ENCODE data around the gene GRIN2D.

GRIN2D gene

DNA sequence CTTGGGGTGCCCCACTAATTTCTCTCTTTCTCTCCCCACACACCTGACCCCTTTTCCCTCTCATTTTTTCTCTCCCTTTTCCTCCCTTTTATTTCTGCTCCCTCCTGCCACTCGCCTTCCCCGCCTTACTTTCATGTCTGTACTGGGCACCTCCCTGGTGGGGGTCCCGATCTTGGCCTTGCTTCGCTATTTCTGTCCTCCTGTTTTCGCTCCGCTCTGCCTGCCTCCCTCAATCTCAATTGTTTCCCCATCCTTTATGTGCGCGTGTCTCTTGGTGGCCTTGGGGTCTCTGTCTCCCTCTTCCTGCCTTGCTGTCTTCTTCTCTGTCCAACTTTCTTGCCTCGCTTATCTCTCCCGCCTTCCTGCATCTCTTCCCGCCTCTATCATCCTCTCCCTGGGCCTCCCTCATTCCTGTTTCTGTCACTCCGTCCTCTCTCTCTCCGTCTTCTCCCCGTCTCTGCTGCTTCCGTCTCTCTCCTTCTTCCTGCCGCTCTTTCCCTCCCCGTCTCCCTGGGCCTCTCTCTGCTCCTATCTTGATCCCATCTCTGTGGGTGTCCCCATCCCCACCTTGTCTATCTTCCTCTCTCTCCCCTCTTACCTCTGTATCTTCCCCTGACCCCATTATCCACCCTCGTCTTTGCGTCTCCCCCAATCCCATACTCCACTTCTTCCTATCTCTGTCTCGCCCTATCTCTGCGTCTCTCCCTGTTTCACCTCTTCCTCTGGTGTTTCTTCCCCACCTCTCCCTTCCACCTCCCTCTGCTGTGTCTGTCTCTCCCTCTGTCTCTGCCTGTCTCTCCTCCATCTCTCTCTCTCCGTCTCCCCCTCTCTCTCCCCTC is 4.0 kb downstream of the GRIN2D start:
- no peak for DNase-seq (ENCODE audit: low spot score)

DNA sequence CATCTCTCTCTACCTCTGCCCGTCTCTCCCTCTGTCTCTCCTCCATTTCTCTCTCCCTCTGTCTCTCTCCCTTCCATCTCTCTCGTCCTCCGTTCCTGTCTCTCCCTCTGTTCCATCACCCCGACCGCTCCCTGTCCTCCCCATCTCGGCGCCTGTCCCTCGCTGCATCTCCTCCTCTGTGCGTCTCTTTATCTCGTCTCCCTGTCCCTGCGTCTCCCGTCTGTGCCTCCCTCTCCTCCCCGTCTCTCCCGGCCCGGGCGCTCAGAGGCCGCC is 4.6 kb downstream of the GRIN2D start:
- DNase-seq (ENCODE audit: low spot score), result no peak

DNA sequence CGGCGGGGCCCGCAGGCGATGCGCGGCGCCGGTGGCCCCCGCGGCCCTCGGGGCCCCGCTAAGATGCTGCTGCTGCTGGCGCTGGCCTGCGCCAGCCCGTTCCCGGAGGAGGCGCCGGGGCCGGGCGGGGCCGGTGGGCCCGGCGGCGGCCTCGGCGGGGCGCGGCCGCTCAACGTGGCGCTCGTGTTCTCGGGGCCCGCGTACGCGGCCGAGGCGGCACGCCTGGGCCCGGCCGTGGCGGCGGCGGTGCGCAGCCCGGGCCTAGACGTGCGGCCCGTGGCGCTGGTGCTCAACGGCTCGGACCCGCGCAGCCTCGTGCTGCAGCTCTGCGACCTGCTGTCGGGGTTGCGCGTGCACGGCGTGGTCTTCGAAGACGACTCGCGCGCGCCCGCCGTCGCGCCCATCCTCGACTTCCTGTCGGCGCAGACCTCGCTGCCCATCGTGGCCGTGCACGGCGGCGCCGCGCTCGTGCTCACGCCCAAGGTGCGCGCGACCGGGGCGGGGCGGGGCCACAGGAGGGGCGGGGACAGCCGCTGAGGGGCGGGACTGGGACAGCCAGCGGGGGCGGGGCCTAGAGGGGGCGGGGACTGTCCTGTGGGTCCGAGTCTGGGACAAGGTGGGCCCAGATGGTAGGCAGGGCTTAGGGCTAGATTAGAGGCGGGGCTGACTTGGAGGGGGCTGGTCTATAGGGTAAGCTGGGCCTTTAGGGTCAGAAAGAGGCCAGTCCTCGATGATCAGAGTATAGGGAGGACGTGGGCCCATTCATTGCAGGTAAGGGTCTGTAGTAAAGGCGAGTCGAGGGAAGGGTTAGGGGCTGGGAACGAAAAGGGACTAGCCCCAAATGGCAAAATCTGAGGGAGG is 5.1 kb downstream of the GRIN2D start:
- no peak for DNase-seq (ENCODE audit: low spot score)

DNA sequence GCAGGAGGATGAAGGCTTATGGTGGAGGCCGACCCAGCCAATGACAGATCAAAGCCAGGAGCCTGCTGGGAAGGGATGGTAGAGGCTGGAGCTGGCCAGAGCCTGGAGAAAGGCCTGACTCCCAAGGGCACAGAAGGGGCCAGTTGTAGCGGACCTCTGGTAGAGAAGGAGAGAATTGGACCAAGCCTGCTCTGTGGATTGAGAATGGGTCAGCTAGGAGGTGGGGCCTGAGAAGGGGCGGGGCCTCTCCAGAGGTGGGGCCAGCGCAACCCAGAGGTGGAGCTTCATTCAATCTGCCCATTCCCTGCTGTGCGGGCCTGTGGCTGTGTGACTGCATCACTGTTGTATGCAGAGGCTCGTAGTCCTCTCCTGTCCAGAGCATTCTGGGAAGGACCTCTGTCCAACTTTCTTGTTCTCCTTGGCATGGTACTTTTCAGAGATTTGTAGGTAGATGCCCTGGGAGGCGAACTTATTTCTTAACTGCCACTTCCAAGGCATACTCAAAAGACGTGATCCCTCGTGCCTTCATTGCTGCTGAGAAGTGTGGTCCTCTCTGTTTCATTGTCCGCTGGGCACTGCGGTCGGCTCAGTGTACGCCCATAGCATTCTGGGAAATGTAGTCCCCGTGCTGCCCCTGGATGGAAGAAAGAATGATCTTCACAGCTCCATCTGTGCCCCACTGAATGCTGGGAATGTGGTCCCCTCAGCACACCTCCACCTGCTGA is 6.7 kb downstream of the GRIN2D start:
- DNase-seq (ENCODE audit: low spot score), result no peak

DNA sequence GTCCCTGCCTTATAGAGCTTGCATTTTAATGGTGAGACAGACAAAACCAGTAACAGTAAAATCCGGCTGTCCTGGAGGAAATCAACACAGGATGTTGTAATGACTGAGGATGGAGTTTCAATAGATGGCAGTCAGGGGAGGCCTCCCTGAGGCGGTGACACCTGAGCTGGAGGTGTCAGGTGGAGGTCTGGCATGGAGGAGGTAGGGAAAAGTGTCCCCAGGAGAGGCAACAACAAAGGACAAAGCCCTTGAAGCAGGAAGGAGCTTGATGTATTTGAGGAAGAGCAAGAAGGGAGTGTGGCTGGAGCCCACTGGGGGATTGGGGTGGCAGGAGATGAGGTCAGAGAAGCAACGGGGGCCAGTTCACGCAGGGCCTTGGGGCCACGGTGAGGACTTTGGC is 7.8 kb downstream of the GRIN2D start:
- no peak for DNase-seq (ENCODE audit: low spot score)

DNA sequence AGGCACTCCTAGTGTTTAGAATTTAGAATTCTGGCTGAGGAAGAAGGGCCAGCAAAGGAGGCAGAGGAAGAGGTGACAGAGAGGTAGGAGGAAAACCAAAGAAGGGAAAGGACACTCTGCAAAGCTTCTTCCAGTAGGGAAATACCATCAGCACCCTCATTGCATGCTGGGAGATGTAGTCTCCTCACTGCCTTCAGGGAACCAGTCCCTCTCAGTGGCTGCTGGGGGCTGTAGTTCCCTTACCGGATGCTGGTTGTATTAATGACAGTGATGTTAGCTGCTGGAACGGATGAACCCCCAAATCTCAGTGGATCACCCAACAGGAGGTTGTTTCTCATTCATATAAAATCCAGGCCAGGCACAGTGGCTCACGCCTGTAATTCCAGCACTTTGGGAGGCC is 10.1 kb downstream of the GRIN2D start:
- DNase-seq (ENCODE audit: low spot score), result peak; percentile 39

DNA sequence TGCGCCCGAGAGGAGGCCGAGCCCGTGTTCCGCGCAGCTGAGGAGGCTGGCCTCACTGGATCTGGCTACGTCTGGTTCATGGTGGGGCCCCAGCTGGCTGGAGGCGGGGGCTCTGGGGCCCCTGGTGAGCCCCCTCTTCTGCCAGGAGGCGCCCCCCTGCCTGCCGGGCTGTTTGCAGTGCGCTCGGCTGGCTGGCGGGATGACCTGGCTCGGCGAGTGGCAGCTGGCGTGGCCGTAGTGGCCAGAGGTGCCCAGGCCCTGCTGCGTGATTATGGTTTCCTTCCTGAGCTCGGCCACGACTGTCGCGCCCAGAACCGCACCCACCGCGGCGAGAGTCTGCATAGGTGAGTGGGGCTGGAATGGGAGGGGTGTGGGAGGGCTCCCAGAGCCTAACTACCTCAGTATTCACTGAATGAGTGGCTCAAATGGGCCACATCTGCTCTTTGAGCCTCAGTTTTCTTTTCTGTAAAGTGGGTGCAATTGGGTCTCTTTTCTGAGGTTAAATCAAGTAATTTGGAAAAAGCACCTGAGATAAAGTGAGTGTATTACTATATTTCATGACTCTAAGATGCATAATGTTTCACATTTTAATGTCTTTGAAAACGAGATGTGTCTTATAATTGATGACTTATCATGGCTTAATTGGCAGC is 11.7 kb downstream of the GRIN2D start:
- DNase-seq (ENCODE audit: low spot score), result no peak

DNA sequence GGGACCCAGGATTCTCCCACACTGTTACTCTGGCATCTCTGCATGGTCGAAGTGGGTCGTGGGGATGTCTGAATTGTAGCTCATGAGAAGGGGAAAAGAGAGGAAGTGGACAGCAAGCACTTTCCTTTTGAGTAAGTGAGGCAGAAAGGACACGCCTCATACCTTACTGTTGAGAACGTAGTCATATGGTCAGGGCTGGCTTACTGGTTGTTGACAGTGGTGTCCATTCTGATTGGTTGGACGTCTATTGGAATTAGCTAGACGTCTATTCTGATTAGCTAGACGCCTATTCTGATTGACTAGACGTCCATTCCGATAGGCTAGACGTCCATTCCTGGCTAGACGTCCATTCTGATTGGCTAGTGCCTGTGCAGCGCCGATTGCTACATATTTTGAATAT is 12.4 kb downstream of the GRIN2D start:
- no peak for DNase-seq (ENCODE audit: low spot score)

DNA sequence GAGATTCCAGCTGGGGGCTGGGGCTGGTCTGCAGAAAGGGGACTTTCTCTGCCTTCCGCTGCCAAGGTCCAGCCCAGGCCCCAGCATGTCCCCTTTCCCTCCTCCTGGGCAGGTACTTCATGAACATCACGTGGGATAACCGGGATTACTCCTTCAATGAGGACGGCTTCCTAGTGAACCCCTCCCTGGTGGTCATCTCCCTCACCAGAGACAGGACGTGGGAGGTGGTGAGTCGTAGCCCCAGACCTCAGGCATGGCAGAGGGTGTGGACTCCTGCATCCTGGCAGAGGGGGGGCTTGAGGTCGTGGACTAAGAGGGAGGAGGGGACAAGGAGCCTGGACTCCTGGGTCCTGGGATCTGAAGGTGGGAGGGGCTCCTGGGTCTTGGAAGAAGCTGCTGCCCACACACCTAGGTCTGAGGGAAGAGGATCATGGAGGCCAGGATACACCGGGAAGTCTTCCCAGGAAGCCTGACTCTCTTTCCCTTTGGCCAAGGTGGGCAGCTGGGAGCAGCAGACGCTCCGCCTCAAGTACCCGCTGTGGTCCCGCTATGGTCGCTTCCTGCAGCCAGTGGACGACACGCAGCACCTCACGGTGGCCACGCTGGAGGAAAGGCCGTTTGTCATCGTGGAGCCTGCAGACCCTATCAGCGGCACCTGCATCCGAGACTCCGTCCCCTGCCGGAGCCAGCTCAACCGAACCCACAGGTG is 20.6 kb downstream of the GRIN2D start:
- no peak for DNase-seq (ENCODE audit: low spot score)

DNA sequence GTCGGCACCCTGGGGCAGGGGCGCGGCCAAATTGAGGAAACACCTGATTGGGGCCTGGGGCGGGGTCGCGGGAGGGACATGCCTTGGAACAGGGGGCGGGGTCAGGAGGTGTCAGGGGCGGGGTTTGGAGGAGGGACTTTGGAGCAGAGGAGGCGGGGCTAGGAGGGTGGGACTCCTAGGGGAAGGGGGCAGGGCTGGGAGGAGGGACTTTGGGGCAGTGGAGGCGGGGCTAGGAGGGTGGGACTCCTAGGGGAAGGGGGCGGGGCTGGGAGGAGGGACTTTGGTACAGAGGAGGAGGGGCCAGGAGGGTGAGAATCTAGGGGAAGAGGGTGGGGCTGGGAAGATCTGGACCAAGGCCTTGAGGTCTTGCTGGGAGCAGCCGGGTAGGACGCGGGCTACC is 21.9 kb downstream of the GRIN2D start:
- DNase-seq (ENCODE audit: low spot score), result peak; percentile 42

DNA sequence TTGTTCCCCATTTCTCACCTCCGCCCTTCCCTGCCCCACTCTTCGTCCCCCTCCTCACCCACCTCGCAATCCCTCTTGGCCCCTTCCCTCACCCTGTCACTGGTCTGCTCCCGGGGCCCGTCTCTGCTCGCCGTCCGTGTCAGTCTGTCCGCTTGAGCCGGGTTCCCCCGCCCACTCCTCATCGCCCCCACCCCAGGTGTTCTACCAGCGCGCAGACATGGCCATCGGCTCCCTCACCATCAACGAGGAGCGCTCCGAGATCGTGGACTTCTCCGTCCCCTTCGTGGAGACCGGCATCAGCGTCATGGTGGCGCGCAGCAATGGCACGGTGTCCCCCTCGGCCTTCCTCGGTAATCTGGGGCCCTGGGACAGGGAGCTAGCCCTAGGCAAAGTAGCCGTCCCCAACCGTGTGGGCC is 22.3 kb downstream of the GRIN2D start:
- DNase-seq (ENCODE audit: low spot score), result no peak

DNA sequence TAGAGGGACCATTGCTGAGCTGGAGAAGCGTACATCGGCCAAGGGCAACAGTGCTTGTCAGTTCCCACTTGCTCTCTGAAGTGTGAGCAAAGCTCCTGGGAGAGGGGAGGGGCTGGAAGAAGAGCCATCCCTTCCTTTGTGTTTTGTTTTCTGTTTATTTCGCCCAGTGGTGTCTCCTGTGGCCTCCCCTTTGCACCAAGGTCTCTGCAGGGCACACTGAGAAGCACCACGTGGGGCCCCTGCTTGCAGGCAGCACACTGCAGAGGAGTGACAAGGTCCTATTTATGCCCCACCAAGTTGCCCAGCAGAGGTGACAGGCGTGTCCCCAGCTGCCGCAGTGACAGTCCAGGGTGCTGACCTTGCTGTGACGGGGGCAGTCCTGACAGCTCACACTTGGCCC is 24.0 kb downstream of the GRIN2D start:
- DNase-seq (ENCODE audit: low spot score), result no peak

DNA sequence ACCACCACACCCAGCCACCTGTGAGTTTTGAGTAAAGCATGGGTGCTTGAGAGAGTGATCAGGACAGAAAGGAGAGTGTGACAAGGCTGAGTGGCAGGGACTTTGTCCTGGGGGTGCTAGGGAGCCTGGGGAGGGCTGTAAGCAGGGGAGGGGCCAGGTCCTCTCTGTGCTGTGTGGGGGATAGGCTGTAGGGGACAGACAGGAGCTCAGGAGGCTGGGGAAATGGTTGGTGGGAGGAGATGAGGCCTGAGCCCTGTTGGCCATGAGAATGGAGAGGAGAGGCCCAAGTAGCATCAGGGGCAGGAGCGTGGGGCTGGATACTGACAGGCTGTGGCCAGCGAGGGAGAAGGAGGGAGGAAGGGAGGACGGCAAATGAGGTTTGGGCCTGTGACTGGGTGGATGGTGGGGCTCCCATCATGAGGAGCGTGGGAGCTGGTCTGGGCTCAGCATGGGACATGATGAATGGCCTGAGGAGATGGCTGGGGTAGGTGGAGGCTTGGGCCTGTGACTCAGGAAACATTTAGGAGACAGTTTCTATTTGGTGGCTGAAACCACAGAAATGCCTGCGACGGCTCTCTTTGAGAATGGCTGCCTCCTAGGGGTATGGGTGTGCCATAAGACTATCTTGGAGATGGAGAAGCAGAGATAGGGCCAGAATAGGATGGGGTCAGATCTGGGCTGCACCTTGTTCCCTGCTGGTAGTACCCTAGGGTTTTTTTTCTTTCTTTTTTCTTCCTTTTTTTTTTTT is 25.0 kb downstream of the GRIN2D start:
- no peak for DNase-seq (ENCODE audit: low spot score)

DNA sequence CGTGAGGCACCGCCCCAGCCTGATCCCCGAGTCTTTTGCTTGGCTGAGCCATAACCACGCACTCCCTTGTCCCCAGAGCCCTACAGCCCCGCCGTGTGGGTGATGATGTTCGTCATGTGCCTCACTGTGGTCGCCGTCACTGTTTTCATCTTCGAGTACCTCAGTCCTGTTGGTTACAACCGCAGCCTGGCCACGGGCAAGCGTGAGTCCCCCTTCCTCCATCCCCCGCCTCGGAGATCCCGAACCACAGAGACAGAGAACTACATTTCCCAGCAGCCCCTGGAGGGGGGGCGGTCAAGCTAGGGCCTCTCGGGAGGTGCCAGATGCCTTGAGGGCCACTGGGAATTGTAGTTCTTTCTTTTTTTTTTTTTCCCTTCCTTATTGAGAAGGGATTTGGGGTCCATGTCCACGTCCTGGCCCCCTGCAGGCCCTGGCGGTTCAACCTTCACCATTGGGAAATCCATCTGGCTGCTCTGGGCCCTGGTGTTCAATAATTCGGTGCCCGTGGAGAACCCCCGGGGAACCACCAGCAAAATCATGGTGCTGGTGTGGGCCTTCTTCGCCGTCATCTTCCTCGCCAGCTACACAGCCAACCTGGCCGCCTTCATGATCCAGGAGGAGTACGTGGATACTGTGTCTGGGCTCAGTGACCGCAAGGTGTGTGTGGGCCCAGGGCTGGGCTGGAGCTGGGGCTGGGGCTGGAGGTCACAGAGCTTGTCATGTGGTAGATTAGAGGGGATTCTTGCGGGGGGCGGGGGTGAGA is 25.9 kb downstream of the GRIN2D start:
- DNase-seq (ENCODE audit: low spot score), result peak; percentile 52

DNA sequence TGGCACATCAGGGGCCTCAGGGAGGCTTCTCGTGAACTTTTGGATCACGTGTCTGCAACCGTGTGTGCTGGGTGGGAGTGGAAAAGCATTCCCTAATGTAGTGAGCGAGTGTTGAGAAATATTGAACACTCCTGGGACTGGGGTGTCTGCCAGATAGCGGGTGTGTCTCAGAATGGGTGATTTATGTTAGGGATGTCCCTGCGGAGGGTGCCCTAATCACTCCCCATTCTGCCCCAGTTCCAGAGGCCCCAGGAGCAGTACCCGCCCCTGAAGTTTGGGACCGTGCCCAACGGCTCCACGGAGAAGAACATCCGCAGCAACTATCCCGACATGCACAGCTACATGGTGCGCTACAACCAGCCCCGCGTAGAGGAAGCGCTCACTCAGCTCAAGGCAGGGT is 28.1 kb downstream of the GRIN2D start:
- no peak for DNase-seq (ENCODE audit: low spot score)

DNA sequence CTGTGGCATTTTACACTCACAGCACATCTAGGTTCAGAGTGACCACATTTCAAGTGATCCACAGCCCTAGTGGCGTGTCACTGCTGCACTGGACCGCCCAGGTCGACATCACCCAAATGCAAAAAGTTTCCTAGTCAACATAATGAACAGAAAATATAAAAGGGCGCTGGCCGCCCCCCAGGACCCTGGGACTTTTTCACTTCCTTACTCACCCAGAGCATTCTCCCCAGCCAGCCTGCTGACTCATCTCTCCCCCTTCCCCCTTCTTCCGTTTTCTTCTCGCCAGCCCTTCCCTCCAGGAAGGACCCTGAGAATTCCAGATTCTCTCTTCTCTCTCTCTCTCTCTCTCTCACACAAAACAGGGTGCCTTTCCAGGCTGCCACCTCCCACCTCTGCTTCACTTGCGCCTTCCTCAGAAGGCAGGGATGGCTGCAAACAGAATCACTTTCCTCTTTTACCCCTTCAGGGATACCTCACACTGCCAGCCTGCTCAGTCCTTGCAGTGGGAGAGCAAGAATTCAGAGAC is 31.3 kb downstream of the GRIN2D start:
- DNase-seq (ENCODE audit: low spot score), result peak; percentile 19

DNA sequence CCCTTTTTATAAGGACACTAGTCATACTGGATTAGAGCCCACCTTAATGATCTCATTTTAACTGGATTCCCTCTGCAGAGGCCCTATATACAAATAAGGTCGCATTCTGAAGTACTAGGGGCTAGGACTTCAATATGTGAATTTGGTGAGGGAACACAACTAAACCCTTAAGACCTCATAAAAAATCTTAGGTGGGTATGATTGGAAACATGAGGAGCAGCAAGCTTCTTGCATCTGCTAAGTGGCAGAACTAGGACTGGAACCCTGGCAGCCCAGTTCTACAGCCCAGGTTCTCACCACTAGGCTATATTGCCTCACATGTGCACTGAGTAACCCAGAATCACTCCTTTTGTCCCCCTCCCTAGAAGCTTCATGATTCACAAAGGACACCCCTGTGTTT is 35.2 kb downstream of the GRIN2D start:
- DNase-seq (ENCODE audit: low spot score), result no peak

DNA sequence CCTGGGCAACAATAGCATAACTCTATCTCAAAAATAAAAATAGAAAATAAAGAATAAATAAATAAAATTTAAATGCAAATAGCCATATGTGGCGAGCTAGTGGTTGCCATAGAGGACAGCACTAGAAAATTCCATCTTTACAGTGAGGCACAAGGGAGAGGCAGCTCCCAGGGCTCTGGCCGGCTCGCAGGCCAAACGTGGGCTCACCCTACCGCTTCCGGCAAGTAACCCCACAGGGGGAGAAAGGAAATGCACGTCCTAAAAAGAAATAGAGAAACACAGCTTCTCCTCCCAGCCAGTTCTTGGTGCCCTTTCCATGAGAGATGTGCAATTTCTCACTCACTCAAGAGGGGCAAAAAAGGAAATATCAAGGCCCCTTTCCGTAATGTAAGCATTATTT is 39.9 kb downstream of the GRIN2D start:
- DNase-seq (ENCODE audit: low spot score), result no peak

DNA sequence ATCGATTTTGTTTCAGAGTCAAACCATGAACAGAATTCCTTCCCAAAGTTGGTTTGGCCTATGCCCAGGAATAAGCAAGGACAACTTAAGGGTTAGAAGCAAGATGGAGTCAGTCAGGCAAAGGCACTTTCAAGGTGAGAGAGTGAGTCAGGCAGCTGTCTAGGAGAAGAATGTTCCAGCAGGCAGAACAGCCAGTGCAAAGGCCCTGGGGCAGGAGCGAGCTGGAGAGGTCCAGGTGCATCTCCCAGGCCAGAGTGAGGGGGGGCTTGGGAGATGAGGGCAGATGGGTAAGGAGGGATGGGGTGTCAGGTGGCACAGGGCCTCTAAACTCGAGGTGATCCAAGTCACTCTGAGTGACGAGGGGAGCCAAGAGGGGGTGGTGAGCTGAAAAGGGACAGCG is 43.1 kb downstream of the GRIN2D start:
- no peak for DNase-seq (ENCODE audit: low spot score)
